ENCODE measurements around the gene MRPL36. TPM values are rescaled to one million over a fixed set of nuclear protein-coding genes. Genes with fewer than 3 reads are reported as not detected.

The MRPL36 gene
- total and polyA plus RNA-seq, 2 donors from 2014 or later = 29.6 to 96.7 TPM

DNA sequence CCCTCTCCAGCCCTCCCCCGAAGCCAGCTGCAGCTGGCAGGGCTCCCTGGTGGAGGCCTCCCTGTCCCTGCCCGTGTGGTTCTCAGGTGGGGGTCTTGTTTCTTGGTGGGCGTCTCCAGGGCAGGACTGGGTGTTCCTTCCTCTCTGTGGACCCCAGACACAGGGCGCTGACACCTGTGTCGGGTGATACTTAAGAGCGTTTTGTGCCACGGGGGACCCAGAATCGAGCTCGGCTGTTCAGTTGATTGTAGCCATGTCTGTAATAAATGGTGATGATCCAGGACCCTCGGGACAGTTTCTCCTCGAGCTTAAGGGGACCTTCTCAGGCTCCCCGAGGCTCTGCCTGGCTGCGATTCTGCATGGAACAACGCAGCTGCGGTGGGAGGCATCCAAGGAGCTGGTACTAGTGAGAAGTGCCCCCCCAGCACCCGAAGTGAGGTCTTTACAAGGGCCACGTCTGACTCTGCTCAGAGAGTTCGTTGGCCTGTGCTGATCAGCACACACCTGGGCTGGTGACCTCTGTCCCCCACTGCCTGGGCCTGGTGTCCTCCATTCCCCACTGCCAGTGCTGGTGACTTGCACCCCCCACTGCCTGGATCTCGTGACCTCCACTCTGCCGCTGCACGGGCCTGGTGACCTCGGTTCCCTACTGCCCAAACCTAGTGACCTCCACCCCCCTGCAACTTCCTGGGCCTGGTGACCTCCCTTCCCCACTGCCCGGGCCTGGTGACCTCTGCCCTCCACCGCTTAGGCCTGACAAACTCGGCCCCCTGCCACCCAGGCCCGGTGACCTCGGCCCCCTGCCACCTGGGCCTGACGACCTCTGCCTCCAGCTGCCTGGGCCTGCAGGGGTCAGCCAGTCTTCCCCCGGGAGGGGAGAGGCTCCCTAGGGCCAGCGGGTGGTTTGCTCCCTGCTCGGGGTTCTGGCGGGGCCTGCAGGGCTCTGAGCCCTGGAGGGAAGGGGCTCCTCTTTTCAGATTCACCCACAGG, 37.5 kb upstream of the MRPL36 start:
- Histone ChIP-seq H3K4me3 (ENCODE audit: low read length in 3 of 3) (no peak overlapping the region), H3K36me3 (ENCODE audit: control insufficient read depth in 2 of 3, insufficient read depth in 3 of 3, low read length in 3 of 3) (no peaks in the 10 kb centered on the region), H3K9me3 (ENCODE audit: control insufficient read depth in 2 of 3, insufficient read depth in 1 of 3, low read length in 3 of 3) (no peaks in the 10 kb centered on the region), H3K27ac (ENCODE audit: low read depth in 2 of 2, low read length in 2 of 2) (no peak overlapping the region), H3K4me1 (ENCODE audit: control insufficient read depth in 2 of 3, insufficient read depth in 2 of 3, low read depth in 1 of 3, low read length in 3 of 3) (no peaks in the 10 kb centered on the region), H3K9ac (ENCODE audit: low read length in 3 of 3) (no peak overlapping the region), H3K27me3 (ENCODE audit: control insufficient read depth, insufficient read depth, low read length) (peaks cover 2% of the 10 kb centered on the region)
- FAIRE-seq = no peak
- intact Hi-C loops (cut with DNase I) = no loop called here
- TF ChIP-seq CTCF (IDR thresholded peaks at IDR 0.05; ENCODE audit: borderline replicate concordance, extremely low read depth, insufficient read depth) = no peak
- DNase-seq = peak in 2 of 5 donors; percentile 42 to 66

- peaks cover 2% of the 10 kb centered on the region for H3K27me3 ChIP-seq (ENCODE audit: control insufficient read depth, insufficient read depth, low read length)
- H3K9ac ChIP-seq (ENCODE audit: low read length in 3 of 3) = no peak overlapping the region
- no peak for TF ChIP-seq CTCF (IDR thresholded peaks at IDR 0.05; ENCODE audit: borderline replicate concordance, extremely low read depth, insufficient read depth)
- intact Hi-C loops (cut with DNase I) = no loop called here
- no peak for FAIRE-seq
- H3K36me3 ChIP-seq (ENCODE audit: control insufficient read depth in 2 of 3, insufficient read depth in 3 of 3, low read length in 3 of 3) = no peaks in the 10 kb centered on the region
- H3K4me3 ChIP-seq (ENCODE audit: low read length in 3 of 3) = no peak overlapping the region
- DNase-seq = peak in 2 of 5 donors; percentile 24 to 56
- no peaks in the 10 kb centered on the region for H3K4me1 ChIP-seq (ENCODE audit: control insufficient read depth in 2 of 3, insufficient read depth in 2 of 3, low read depth in 1 of 3, low read length in 3 of 3)
- no peaks in the 10 kb centered on the region for H3K9me3 ChIP-seq (ENCODE audit: control insufficient read depth in 2 of 3, insufficient read depth in 1 of 3, low read length in 3 of 3)
- no peak overlapping the region for H3K27ac ChIP-seq (ENCODE audit: low read depth in 2 of 2, low read length in 2 of 2)
Observed at GRCh38 chr5:1836176-1836890, 36.7 kb upstream of the MRPL36 start.

DNA sequence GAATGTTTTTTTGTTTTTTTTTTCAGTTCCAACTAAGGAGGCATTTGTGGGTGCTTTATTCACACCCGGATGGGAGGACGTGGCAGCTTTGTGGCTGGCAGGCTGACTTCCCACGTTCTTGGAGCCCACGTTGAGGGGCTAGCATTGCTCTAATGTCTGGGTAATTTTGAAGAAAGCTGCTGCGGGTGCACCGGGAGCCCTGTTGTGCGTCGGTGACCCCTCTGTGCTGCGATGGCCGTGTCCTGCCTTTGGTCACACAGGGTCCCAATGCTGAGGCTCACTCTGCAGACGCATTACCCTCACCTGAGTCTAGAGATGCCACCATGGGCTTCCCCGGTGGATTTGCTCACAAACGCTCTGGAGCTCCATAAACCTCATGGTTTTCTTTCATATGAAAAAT, 35.8 kb upstream of the MRPL36 start:
- no peak for FAIRE-seq
- Histone ChIP-seq H3K4me1 (ENCODE audit: control insufficient read depth in 2 of 3, insufficient read depth in 2 of 3, low read depth in 1 of 3, low read length in 3 of 3) (no peaks in the 10 kb centered on the region), H3K9ac (ENCODE audit: low read length in 3 of 3) (no peak overlapping the region), H3K27ac (ENCODE audit: low read depth in 2 of 2, low read length in 2 of 2) (no peak overlapping the region), H3K27me3 (ENCODE audit: control insufficient read depth, insufficient read depth, low read length) (no peaks in the 10 kb centered on the region), H3K4me3 (ENCODE audit: low read length in 3 of 3) (no peak overlapping the region), H3K36me3 (ENCODE audit: control insufficient read depth in 2 of 3, insufficient read depth in 3 of 3, low read length in 3 of 3) (no peaks in the 10 kb centered on the region), H3K9me3 (ENCODE audit: control insufficient read depth in 2 of 3, insufficient read depth in 1 of 3, low read length in 3 of 3) (no peaks in the 10 kb centered on the region)
- DNase-seq = peak in 2 of 5 donors; percentile 15 to 56
- TF ChIP-seq CTCF (IDR thresholded peaks at IDR 0.05; ENCODE audit: borderline replicate concordance, extremely low read depth, insufficient read depth) = no peak
- intact Hi-C loops (cut with DNase I) = no loop called here
